Progenitor cell of endocrine pancreas (in vitro differentiated cells): Measurements from ENCODE around the gene LYAR. TPM values are rescaled to one million over a fixed set of nuclear protein-coding genes. Genes with fewer than 3 reads are reported as not detected.
A peak's percentile ranks its signal among the peaks of the same experiment; 100 is the strongest.

Experiments
- DNase-seq: peaks from one replicate; pipeline ENCODE4 v3.0.0; 2021; ENCODE audit warnings: low spot score; ENCODE audit not compliant: unreplicated experiment
- H3K27ac Mint-ChIP-seq: 2 replicates; pipeline ENCODE4 v1.8.0; 2021; ENCODE audit warnings: mild to moderate bottlenecking, moderate library complexity, mixed read lengths
- H3K27me3 Mint-ChIP-seq: 2 replicates; pipeline ENCODE4 v1.8.0; 2021; ENCODE audit warnings: mixed read lengths
- H3K36me3 Mint-ChIP-seq: 2 replicates; pipeline ENCODE4 v1.8.0; 2022; ENCODE audit warnings: mixed read lengths; ENCODE audit not compliant: insufficient read depth
- H3K4me1 Mint-ChIP-seq: 2 replicates; pipeline ENCODE4 v1.8.0; 2021; ENCODE audit warnings: low read depth, mixed read lengths
- H3K4me3 Mint-ChIP-seq: 2 replicates; pipeline ENCODE4 v1.8.0; 2021; ENCODE audit warnings: low read depth, mild to moderate bottlenecking, moderate library complexity, mixed read lengths
- H3K9me3 Mint-ChIP-seq: 2 replicates; pipeline ENCODE4 v1.8.0; 2021; ENCODE audit warnings: low read depth, mixed read lengths
- total RNA-seq: library from RNA; stranded (reverse); gene quantifications from 2 replicates; pipeline ENCODE4 v1.2.1, GENCODE V29; 2021
- TF ChIP-seq, protein P1 (sequence below): fragments of 200-600 bp; sonication (generic); IDR thresholded peaks from one replicate; pipeline ENCODE4 v1.5.0; 2021; ENCODE audit warnings: antibody characterized with exemption, mild to moderate bottlenecking; ENCODE audit not compliant: unreplicated experiment

LYAR gene
- total RNA-seq, 1 donor from 2014 or later, result 18.7 TPM

DNA sequence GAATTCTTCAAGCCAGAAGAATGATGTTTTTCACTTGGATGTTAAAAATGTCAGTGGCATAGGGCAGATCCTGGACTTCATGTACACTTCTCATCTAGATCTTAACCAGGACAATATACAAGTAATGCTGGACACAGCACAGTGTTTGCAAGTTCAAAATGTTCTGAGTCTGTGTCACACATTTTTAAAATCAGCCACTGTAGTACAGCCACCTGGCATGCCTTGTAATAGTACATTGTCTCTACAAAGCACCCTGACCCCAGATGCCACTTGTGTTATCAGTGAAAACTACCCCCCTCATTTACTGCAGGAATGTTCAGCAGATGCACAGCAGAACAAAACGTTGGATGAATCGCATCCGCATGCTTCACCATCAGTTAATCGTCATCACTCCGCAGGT is 12.0 kb upstream of the LYAR start:
- no peak overlapping the region for H3K4me3 Mint-ChIP-seq
- H3K27ac Mint-ChIP-seq, result no peak overlapping the region
- no peak for DNase-seq
- H3K4me1 Mint-ChIP-seq, result no peaks in the 10 kb centered on the region
- no peaks in the 10 kb centered on the region for H3K9me3 Mint-ChIP-seq
- H3K27me3 Mint-ChIP-seq, result no peaks in the 10 kb centered on the region
- peaks cover 5% of the 10 kb centered on the region for H3K36me3 Mint-ChIP-seq
- TF ChIP-seq, protein P1, sequence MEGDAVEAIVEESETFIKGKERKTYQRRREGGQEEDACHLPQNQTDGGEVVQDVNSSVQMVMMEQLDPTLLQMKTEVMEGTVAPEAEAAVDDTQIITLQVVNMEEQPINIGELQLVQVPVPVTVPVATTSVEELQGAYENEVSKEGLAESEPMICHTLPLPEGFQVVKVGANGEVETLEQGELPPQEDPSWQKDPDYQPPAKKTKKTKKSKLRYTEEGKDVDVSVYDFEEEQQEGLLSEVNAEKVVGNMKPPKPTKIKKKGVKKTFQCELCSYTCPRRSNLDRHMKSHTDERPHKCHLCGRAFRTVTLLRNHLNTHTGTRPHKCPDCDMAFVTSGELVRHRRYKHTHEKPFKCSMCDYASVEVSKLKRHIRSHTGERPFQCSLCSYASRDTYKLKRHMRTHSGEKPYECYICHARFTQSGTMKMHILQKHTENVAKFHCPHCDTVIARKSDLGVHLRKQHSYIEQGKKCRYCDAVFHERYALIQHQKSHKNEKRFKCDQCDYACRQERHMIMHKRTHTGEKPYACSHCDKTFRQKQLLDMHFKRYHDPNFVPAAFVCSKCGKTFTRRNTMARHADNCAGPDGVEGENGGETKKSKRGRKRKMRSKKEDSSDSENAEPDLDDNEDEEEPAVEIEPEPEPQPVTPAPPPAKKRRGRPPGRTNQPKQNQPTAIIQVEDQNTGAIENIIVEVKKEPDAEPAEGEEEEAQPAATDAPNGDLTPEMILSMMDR, result no peak

- no peak overlapping the region for H3K27ac Mint-ChIP-seq
- DNase-seq, result no peak
- no peak overlapping the region for H3K4me3 Mint-ChIP-seq
- no peaks in the 10 kb centered on the region for H3K4me1 Mint-ChIP-seq
- peaks cover 17% of the 10 kb centered on the region for H3K36me3 Mint-ChIP-seq
- no peaks in the 10 kb centered on the region for H3K27me3 Mint-ChIP-seq
- H3K9me3 Mint-ChIP-seq, result peaks cover 11% of the 10 kb centered on the region
- TF ChIP-seq, protein P1, result no peak
These were observed 9.1 kb upstream of the LYAR start for GRCh38 chr4:4299006-4299405.

GRCh38 chr4:4296283-4296846 is 6.4 kb upstream of the LYAR start:
- no peak for DNase-seq
- Mint-ChIP-seq H3K27me3 (no peaks in the 10 kb centered on the region), H3K27ac (peak overlapping the region; percentile 22), H3K9me3 (peaks cover 11% of the 10 kb centered on the region), H3K36me3 (peaks cover 13% of the 10 kb centered on the region), H3K4me3 (no peak overlapping the region), H3K4me1 (no peaks in the 10 kb centered on the region)
- TF ChIP-seq, protein P1, result no peak

DNA sequence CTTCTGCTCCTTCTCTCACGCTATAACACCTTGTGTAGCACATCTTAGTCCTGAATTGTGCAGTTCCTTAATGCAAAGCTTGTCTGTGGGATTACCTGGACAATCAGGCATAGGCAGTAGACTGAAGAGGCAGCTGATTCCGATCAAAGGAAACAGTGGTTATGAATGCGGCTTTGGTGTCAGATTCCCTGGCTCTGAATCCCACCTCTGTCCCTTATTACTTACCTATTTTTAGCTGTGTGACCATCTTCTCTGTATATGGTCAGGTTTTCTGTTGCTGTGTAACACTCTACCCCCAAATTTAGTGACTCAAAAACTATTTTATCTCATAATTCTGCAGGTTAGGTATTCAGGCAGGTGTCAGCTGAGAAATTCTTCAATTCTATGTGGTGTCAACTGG is 3.3 kb upstream of the LYAR start:
- Mint-ChIP-seq H3K27ac (no peak overlapping the region), H3K4me1 (peaks cover 16% of the 10 kb centered on the region), H3K27me3 (no peaks in the 10 kb centered on the region), H3K36me3 (peaks cover 13% of the 10 kb centered on the region), H3K4me3 (no peak overlapping the region), H3K9me3 (peaks cover 11% of the 10 kb centered on the region)
- DNase-seq, result no peak
- TF ChIP-seq, protein P1, result no peak

- H3K36me3 Mint-ChIP-seq, result no peaks in the 10 kb centered on the region
- H3K27ac Mint-ChIP-seq, result peak overlapping the region; percentile 95
- peaks cover 18% of the 10 kb centered on the region for H3K4me1 Mint-ChIP-seq
- H3K4me3 Mint-ChIP-seq, result peak overlapping the region; percentile 95
- TF ChIP-seq, protein P1, result no peak
- no peaks in the 10 kb centered on the region for H3K27me3 Mint-ChIP-seq
- H3K9me3 Mint-ChIP-seq, result no peaks in the 10 kb centered on the region
- DNase-seq, result no peak
These were observed 385 bp downstream of the LYAR start for GRCh38 chr4:4289597-4289940.
